GM12878 (cell line): ENCODE results near the gene CCM2. TPM values are rescaled to one million over a fixed set of nuclear protein-coding genes. Genes with fewer than 3 reads are reported as not detected.

ENCODE experiments used
- ATAC-seq: fragments of 200-7000 bp; cut with Tn5 transposase; 3 replicates; pipeline ENCODE4 v1.9.1; 2020; ENCODE audit warnings: mild to moderate bottlenecking, moderate library complexity
- BruUV-seq: library from RNA; stranded (reverse); fragments of 400-500 nt; replicated peaks from 2 replicates; lab custom pipeline; 2021; lab: Mats Ljungman, UMichigan
- CTCF ChIA-PET: fragments of 300-600 bp; sonication (Branson Sonifier 250); formaldehyde crosslinking; extraction: SDS; loops from one replicate; lab custom pipeline; 2021; ENCODE audit warnings: inconsistent platforms; lab: Yijun Ruan, JAX
- POLR2A ChIA-PET: fragments of 350-600 bp; formaldehyde crosslinking; extraction: SDS; loops from one replicate; lab custom pipeline; 2021; ENCODE audit warnings: inconsistent platforms; lab: Charles Lee
- RAD21 ChIA-PET: fragments of 300-600 bp; sonication (Branson Sonifier 250); formaldehyde crosslinking; loops from one replicate; lab custom pipeline; 2023; ENCODE audit warnings: antibody characterized with exemption; ENCODE audit not compliant: unreplicated experiment; lab: Charles Lee
- SMC1A ChIA-PET: fragments of 300-600 bp; sonication (Branson Sonifier 250); formaldehyde crosslinking; loops from one replicate; lab custom pipeline; 2023; ENCODE audit not compliant: unreplicated experiment, uncharacterized antibody; lab: Charles Lee
- DNase-seq: peaks from one replicate; pipeline ENCODE4 v3.0.0-alpha.2; 2011; ENCODE audit warnings: low read depth, low spot score
- FAIRE-seq: peaks from 3 replicates; lab custom pipeline; 2011; peaks lifted over from hg19 to GRCh38; lab: Jason Lieb, UNC
- H2AFZ ChIP-seq: 2 replicates; pipeline ENCODE4 v1.6.0; 2011; ENCODE audit warnings: low read depth, low read length, control low read depth; ENCODE audit not compliant: control insufficient read depth
- H3K27ac ChIP-seq: 2 replicates; pipeline ENCODE4 v1.5.1; 2011; ENCODE audit warnings: control low read depth; ENCODE audit not compliant: control insufficient read depth, insufficient read depth
- H3K27me3 ChIP-seq, 2 experiments: replicated peaks in 1 of 2; 2 replicates each; pipeline versions ENCODE4 v1.6.0 to v1.6.1; 2011; ENCODE audit warnings: low read length in 1 of 2; ENCODE audit not compliant: control insufficient read depth in 2 of 2, insufficient read depth in 2 of 2
- H3K36me3 ChIP-seq, 2 experiments: 2 replicates each; pipeline ENCODE4 v1.5.1; 2011; ENCODE audit warnings: low read length in 1 of 2; ENCODE audit not compliant: control insufficient read depth in 2 of 2, insufficient read depth in 2 of 2
- H3K4me1 ChIP-seq: 2 replicates; pipeline ENCODE4 v1.6.1; 2011; ENCODE audit warnings: mild to moderate bottlenecking, low read length, moderate library complexity, mixed read lengths; ENCODE audit not compliant: control insufficient read depth, insufficient read depth
- H3K4me2 ChIP-seq: 2 replicates; pipeline ENCODE4 v1.6.0; 2011; ENCODE audit warnings: control low read depth; ENCODE audit not compliant: control insufficient read depth, insufficient read depth
- H3K4me3 ChIP-seq: fragments of 200-600 bp; sonication (generic); 2 replicates; pipeline ENCODE4 v1.5.1; 2016
- H3K79me2 ChIP-seq: 2 replicates; pipeline ENCODE4 v1.6.0; 2011; ENCODE audit warnings: low read length; ENCODE audit not compliant: control insufficient read depth, insufficient read depth
- H3K9ac ChIP-seq: 2 replicates; pipeline ENCODE4 v1.8.0; 2011; ENCODE audit warnings: low read length, control low read depth, mixed read lengths; ENCODE audit not compliant: control insufficient read depth, insufficient read depth
- H3K9me3 ChIP-seq: replicated peaks from 3 replicates; pipeline ENCODE4 v1.5.1; 2011; ENCODE audit warnings: mild to moderate bottlenecking, low read length; ENCODE audit not compliant: control insufficient read depth, insufficient read depth
- H4K20me1 ChIP-seq: 2 replicates; pipeline ENCODE4 v1.6.0; 2011; ENCODE audit not compliant: control insufficient read depth, insufficient read depth
- E4F1 ChIP-seq: fragments of 450-650 bp; IDR thresholded peaks from 2 replicates; pipeline ENCODE4 v1.6.1; 2018; ENCODE audit warnings: borderline replicate concordance, mild to moderate bottlenecking; ENCODE audit not compliant: partially characterized antibody
- ESRRA ChIP-seq: IDR thresholded peaks from 2 replicates; pipeline ENCODE4 v1.6.1; 2012; ENCODE audit warnings: mild to moderate bottlenecking, low read length, improper control_type of control experiment
- EZH2 ChIP-seq: IDR thresholded peaks from 2 replicates; pipeline ENCODE4 v1.6.1; 2012; ENCODE audit warnings: low read depth, mild to moderate bottlenecking, control low read depth, inconsistent platforms, low read length, borderline replicate concordance; ENCODE audit not compliant: control insufficient read depth
- GATAD2B ChIP-seq: fragments of 450-650 bp; conservative IDR thresholded peaks from 2 replicates; pipeline ENCODE4 v1.6.1; 2017; ENCODE audit warnings: low read depth, mild to moderate bottlenecking, moderate library complexity
- IRF5 ChIP-seq: fragments of 450-650 bp; IDR thresholded peaks from 2 replicates; pipeline ENCODE4 v1.6.1; 2017; ENCODE audit warnings: borderline replicate concordance
- MTA3 ChIP-seq: IDR thresholded peaks from 2 replicates; pipeline ENCODE4 v1.6.1; 2012; ENCODE audit warnings: low read length, inconsistent platforms, borderline replicate concordance
- MXI1 ChIP-seq: fragments of 150-350 bp; IDR thresholded peaks from 2 replicates; pipeline ENCODE4 v1.6.1; 2011; ENCODE audit warnings: low read depth, mild to moderate bottlenecking, inconsistent platforms, low read length, improper control_type of control experiment
- NFIC ChIP-seq: IDR thresholded peaks from 2 replicates; pipeline ENCODE4 v1.6.1; 2012; ENCODE audit warnings: low read depth, mild to moderate bottlenecking, inconsistent platforms, low read length, moderate library complexity
- NKRF ChIP-seq: fragments of 450-650 bp; conservative IDR thresholded peaks from 2 replicates; pipeline ENCODE4 v1.6.1; 2017; ENCODE audit warnings: mild to moderate bottlenecking, moderate library complexity
- SMAD1 ChIP-seq: fragments of 450-650 bp; IDR thresholded peaks from 2 replicates; pipeline ENCODE4 v1.6.1; 2018; ENCODE audit warnings: mild to moderate bottlenecking, low read depth; ENCODE audit not compliant: partially characterized antibody
- SRF ChIP-seq, 2 experiments: IDR thresholded peaks; 2 replicates each; pipeline ENCODE4 v1.6.1; 2011; ENCODE audit warnings: low read depth in 2 of 2, low read length in 2 of 2, mild to moderate bottlenecking in 1 of 2, moderate library complexity in 1 of 2
- STAT1 ChIP-seq: fragments of 450-650 bp; conservative IDR thresholded peaks from 2 replicates; pipeline ENCODE4 v1.6.1; 2014; ENCODE audit warnings: antibody characterized with exemption, mild to moderate bottlenecking
- TAF1 ChIP-seq: IDR thresholded peaks from 2 replicates; pipeline ENCODE4 v1.6.1; 2011; ENCODE audit warnings: mild to moderate bottlenecking, low read depth, low read length, borderline replicate concordance
- TCF12 ChIP-seq: IDR thresholded peaks from 2 replicates; pipeline ENCODE4 v1.6.1; 2011; ENCODE audit warnings: low read depth, mild to moderate bottlenecking, low read length
- USF2 ChIP-seq: IDR thresholded peaks from 2 replicates; pipeline ENCODE4 v1.6.1; 2011; ENCODE audit warnings: low read depth, low read length, improper control_type of control experiment, borderline replicate concordance
- ZNF622 ChIP-seq: fragments of 450-650 bp; IDR thresholded peaks from 2 replicates; pipeline ENCODE4 v1.6.1; 2017; ENCODE audit warnings: mild to moderate bottlenecking, inconsistent platforms
- WGBS: methylation state at CpG from one replicate; pipeline ENCODE4 v1.1.6; 2016; ENCODE audit warnings: low lambda C conversion rate; ENCODE audit not compliant: insufficient replicate concordance, insufficient coverage; ENCODE audit errors: missing lambda C conversion rate; 5-methylcytosine and 5-hydroxymethylcytosine counted together
- in situ Hi-C: fragments of 300-500 bp; cut with MboI; formaldehyde crosslinking; loops from 9 replicates; pipeline ENCODE4 v1.14.3; 2018; ENCODE audit warnings: mixed read lengths
- intact Hi-C: fragments of 100-400 bp; cut with micrococcal nuclease; formaldehyde crosslinking; loops from one replicate; pipeline ENCODE4 v1.14.2; 2022; ENCODE audit not compliant: unreplicated experiment
- polyA plus RNA-seq, 11 experiments: library from polyadenylated mRNA; depleted of rRNA in 4 of 11; unstranded in 6 of 11; stranded (reverse) in 5 of 11; fragments of >200 nt; fragmentation: Nextera tagmentation in 4 of 11; fragmentation: Illumina TruSeq in 1 of 11; extraction: Ambion mirVana in 4 of 11; extraction: Trizol in 1 of 11; gene quantifications; 1 replicate in 1 of 11; 2 replicates in 10 of 11; pipeline versions ENCODE4 v1.2.1 to v1.2.3, GENCODE V29; 2011 to 2016; ENCODE audit warnings: inconsistent platforms in 2 of 11, missing spikeins in 2 of 11, low read depth in 1 of 11
- total RNA-seq, 4 experiments: library from RNA; depleted of rRNA in 3 of 4; stranded (reverse); fragments of >200 nt in 3 of 4; fragmentation: Illumina TruSeq in 1 of 4; extraction: Trizol in 1 of 4; gene quantifications; 2 replicates each; pipeline versions ENCODE4 v1.2.1 to v1.2.3, GENCODE V29; 2013 to 2021

CCM2 gene
- total and polyA plus RNA-seq, 10 of the 15 experiments (the other 5 are each of a cell fraction or from before 2014, with no cell fraction given): 1.00 to 82.3 (median 48.7) TPM

- Histone ChIP-seq H4K20me1 (no peaks in the 10 kb centered on the region), H3K27me3 (peaks cover 2% of the 10 kb centered on the region in 2 experiments; a peak in 3 of 4 replicates), H3K4me3 (no peak overlapping the region), H2AFZ (no peak overlapping the region), H3K27ac (no peak overlapping the region), H3K4me1 (no peaks in the 10 kb centered on the region), H3K4me2 (no peak overlapping the region), H3K9me3 (no peaks in the 10 kb centered on the region), H3K79me2 (no peaks in the 10 kb centered on the region), H3K36me3 (no peaks in the 10 kb centered on the region), H3K9ac (no peak overlapping the region)
- intact Hi-C loops: no loop called here
- no TSS peak for BruUV-seq
- SMC1A ChIA-PET: no interaction called here
- RAD21 ChIA-PET: no interaction called here
- in situ Hi-C loops: no loop called here
- CTCF ChIA-PET: no interaction called here
- DNase-seq (no peak), FAIRE-seq (no peak), ATAC-seq (no peak)
- WGBS: 43% methylated on average over 24 of the region's 24 CpGs
- POLR2A ChIA-PET: no interaction called here
- TF ChIP-seq SMAD1 (no peak), EZH2 (no peak), TAF1 (no peak), MTA3 (no peak), SRF (IDR thresholded peaks at IDR 0.05; ENCODE audit: low read depth in 2 of 2, low read length in 2 of 2) (no peak), E4F1 (no peak), USF2 (no peak), ZNF622 (no peak), MXI1 (no peak), IRF5 (no peak), TCF12 (no peak), STAT1 (no peak), NFIC (no peak), GATAD2B (no peak), ESRRA (no peak), NKRF (no peak)
These were observed 85.1 kb downstream of the CCM2 start for GRCh38 chr7:45084901-45085618.
